ENCODE results near the gene NEGR1.

DNA sequence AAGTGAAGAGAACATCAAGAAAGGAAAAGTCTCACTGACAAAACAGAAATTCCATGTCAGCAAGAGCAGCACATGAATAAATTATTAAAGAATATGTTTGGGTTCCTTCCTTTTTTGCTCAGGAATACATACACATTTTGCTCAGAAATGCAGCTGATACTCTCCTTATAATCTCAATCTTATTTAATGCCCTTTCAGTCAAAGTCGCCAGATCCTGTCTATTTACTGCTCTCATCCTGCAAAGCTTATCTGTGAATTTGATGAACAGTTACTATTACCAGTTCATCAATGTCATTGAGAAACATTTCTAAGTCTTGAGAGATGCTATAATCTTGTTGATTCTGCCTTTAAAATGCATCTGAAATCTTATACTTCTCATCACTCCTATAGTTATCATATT is 658.5 kb downstream of the NEGR1 start:
- TF ChIP-seq CTCF (IDR thresholded peaks at IDR 0.05) = no peak
- TF ChIP-seq ZFX (IDR thresholded peaks at IDR 0.05; ENCODE audit: borderline replicate concordance) = no peak

Data from 22Rv1 (cell line).